OCI-LY1 (cell line): ENCODE measurements around the gene NKX2-3.

ENCODE experiments used
- H2AFZ ChIP-seq: fragments of 200-600 bp; sonication (generic), shearing (Covaris generic); 2 replicates; pipeline ENCODE4 v1.6.0; 2014; ENCODE audit warnings: antibody characterized with exemption, mild to moderate bottlenecking, low read length
- H3F3A ChIP-seq: fragments of 200-600 bp; sonication (generic), shearing (Covaris generic); 2 replicates; pipeline ENCODE4 v1.6.0; 2014; ENCODE audit warnings: mild to moderate bottlenecking, antibody characterized with exemption, low read length, moderate library complexity; ENCODE audit not compliant: insufficient read depth
- H3K27ac ChIP-seq: fragments of 200-600 bp; sonication (generic); 2 replicates; pipeline ENCODE4 v1.5.1; 2014; ENCODE audit warnings: low read length, mixed run types, mild to moderate bottlenecking, low read depth; ENCODE audit not compliant: poor library complexity, severe bottlenecking
- H3K27me3 ChIP-seq: fragments of 200-600 bp; sonication (generic); 2 replicates; pipeline ENCODE4 v1.6.0; 2014; ENCODE audit warnings: antibody characterized with exemption, mild to moderate bottlenecking, low read length, moderate library complexity; ENCODE audit not compliant: insufficient read depth
- H3K36me3 ChIP-seq: fragments of 200-600 bp; sonication (generic); 2 replicates; pipeline ENCODE4 v1.6.1; 2014; ENCODE audit warnings: mild to moderate bottlenecking, antibody characterized with exemption, low read length, moderate library complexity, mixed read lengths; ENCODE audit not compliant: insufficient read depth
- H3K4me1 ChIP-seq: fragments of 200-600 bp; sonication (generic); 2 replicates; pipeline ENCODE4 v1.5.1; 2014; ENCODE audit warnings: mild to moderate bottlenecking, low read length, moderate library complexity; ENCODE audit not compliant: insufficient read depth, severe bottlenecking
- H3K4me2 ChIP-seq: fragments of 200-600 bp; sonication (generic), shearing (Covaris generic); 2 replicates; pipeline ENCODE4 v1.6.1; 2014; ENCODE audit warnings: low read length
- H3K4me3 ChIP-seq: fragments of 200-600 bp; sonication (generic); 2 replicates; pipeline ENCODE4 v1.5.1; 2014; ENCODE audit warnings: low read length, low read depth, mild to moderate bottlenecking, mixed read lengths; ENCODE audit not compliant: poor library complexity, severe bottlenecking
- H3K79me2 ChIP-seq: fragments of 200-600 bp; shearing (Covaris generic); 2 replicates; pipeline ENCODE4 v1.6.1; 2016; ENCODE audit warnings: mixed run types, low read length, mixed read lengths; ENCODE audit not compliant: insufficient read depth
- H3K9ac ChIP-seq: fragments of 200-600 bp; sonication (generic), shearing (Covaris generic); 2 replicates; pipeline ENCODE4 v1.6.1; 2014; ENCODE audit warnings: mild to moderate bottlenecking, low read length, mixed read lengths
- H3K9me2 ChIP-seq: fragments of 200-600 bp; sonication (generic), shearing (Covaris generic); 2 replicates; pipeline ENCODE4 v1.6.1; 2014; ENCODE audit warnings: low read depth, mild to moderate bottlenecking, low read length, mixed read lengths
- H3K9me3 ChIP-seq: fragments of 200-600 bp; shearing (Covaris generic); 2 replicates; pipeline ENCODE4 v1.6.1; 2014; ENCODE audit warnings: low read length, mixed read lengths
- H4K20me1 ChIP-seq: fragments of 200-600 bp; sonication (generic), shearing (Covaris generic); 2 replicates; pipeline ENCODE4 v1.6.0; 2016; ENCODE audit warnings: mild to moderate bottlenecking, low read length; ENCODE audit not compliant: insufficient read depth
- EZH2 ChIP-seq: fragments of 200-600 bp; sonication (generic), shearing (Covaris generic); IDR thresholded peaks from 2 replicates; pipeline ENCODE4 v1.8.0; 2017; ENCODE audit warnings: borderline replicate concordance, mixed run types, mild to moderate bottlenecking, antibody characterized with exemption, low read length, moderate library complexity, mixed read lengths
- TF ChIP-seq, protein P1 (sequence below): fragments of 200-600 bp; sonication (generic), shearing (Covaris generic); IDR thresholded peaks from 2 replicates; pipeline ENCODE4 v1.5.1; 2017; ENCODE audit warnings: mild to moderate bottlenecking, antibody characterized with exemption, low read length, moderate library complexity, mixed read lengths

NKX2-3 gene

DNA sequence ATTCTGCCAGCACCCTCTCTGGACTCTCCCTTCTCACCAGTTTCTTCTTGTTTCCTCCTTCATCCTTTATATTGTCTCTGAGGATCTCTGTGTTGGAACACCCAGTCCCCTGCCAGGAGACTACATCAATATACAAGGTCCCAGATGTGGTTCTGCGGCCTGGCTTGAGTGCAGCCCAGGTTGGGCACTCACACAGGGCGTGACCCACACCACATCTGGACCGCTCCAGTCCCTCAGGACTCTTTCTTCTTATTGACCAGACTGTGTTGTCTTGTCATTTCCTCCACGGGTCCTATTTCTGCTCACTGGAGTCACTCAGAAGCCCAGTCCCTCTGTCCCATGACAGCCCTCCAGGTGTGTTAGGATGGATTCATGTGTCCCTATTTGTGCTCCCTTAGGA, 26.0 kb downstream of the NKX2-3 start:
- no peak overlapping the region for H2AFZ ChIP-seq
- H3K27me3 ChIP-seq, result no peaks in the 10 kb centered on the region
- H3F3A ChIP-seq, result no peaks in the 10 kb centered on the region
- H3K79me2 ChIP-seq, result no peaks in the 10 kb centered on the region
- no peaks in the 10 kb centered on the region for H3K36me3 ChIP-seq
- H3K9me2 ChIP-seq, result no peaks in the 10 kb centered on the region
- H3K27ac ChIP-seq, result no peak overlapping the region
- no peak overlapping the region for H3K4me2 ChIP-seq
- no peaks in the 10 kb centered on the region for H3K4me1 ChIP-seq
- H3K9ac ChIP-seq, result no peak overlapping the region
- H3K9me3 ChIP-seq, result no peaks in the 10 kb centered on the region
- no peaks in the 10 kb centered on the region for H4K20me1 ChIP-seq
- TF ChIP-seq, protein P1, sequence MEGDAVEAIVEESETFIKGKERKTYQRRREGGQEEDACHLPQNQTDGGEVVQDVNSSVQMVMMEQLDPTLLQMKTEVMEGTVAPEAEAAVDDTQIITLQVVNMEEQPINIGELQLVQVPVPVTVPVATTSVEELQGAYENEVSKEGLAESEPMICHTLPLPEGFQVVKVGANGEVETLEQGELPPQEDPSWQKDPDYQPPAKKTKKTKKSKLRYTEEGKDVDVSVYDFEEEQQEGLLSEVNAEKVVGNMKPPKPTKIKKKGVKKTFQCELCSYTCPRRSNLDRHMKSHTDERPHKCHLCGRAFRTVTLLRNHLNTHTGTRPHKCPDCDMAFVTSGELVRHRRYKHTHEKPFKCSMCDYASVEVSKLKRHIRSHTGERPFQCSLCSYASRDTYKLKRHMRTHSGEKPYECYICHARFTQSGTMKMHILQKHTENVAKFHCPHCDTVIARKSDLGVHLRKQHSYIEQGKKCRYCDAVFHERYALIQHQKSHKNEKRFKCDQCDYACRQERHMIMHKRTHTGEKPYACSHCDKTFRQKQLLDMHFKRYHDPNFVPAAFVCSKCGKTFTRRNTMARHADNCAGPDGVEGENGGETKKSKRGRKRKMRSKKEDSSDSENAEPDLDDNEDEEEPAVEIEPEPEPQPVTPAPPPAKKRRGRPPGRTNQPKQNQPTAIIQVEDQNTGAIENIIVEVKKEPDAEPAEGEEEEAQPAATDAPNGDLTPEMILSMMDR, result no peak
- TF ChIP-seq EZH2, result no peak
- H3K4me3 ChIP-seq, result no peak overlapping the region

DNA sequence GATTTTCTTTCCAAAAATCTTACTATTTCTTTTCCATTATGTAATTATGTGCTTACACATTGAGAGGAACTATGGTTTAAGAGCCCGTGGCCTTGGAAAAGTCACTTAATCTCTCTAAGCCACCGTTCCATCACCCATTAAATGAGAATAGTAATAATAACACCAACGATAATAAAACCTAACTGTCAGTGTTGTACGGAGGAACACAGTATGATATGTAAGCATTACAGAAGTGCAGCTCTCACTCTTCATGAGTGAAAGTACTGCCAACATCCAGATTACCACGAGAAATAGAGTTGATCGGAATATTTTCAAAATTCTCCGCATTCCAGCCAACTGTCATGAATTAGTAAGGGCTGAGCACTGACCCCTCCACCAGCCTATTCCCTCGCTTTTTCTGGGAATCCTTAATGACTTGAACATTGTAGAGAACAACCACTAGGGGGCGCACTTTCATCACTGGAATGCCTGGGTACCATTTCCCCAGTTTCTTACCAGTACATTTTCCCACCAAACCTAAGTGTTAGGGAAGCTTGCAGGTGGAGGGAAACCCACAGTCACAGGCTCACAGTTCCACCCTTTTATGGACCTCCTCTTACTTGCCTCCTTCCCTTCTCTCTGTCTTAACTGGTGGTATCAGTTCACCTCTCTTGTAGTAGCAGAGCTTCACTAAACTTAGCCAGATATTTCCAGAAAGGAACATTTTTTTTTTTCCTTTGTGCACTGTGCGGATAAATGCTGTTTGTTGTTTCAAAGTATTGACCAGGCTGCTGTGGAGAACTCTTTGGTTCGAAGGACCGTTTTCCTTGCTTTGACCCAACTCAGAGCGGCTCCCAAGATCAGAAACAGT, 27.8 kb downstream of the NKX2-3 start:
- H3K4me2 ChIP-seq, result no peak overlapping the region

DNA sequence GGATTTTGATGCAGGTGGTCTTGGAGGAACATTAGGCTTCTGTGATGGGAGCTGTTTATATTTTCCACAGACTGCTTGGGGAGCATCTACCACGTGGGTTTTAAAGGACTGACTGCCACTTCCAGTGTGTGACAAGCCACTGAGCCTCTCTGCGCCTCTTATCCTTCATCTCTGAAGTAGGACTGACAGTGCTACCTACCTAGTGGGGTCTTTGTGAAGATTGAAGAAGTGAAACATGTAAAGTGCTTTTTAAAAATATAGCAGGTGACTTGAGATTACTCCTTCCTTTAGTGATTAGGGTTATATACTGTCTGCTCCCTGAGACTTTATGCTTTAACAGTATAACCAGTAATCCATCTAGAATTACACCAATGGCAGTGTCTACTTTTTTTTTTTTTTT, 29.9 kb downstream of the NKX2-3 start:
- Histone ChIP-seq H3K79me2 (no peaks in the 10 kb centered on the region), H3K9ac (no peak overlapping the region), H3K9me3 (no peaks in the 10 kb centered on the region), H3K27ac (no peak overlapping the region), H4K20me1 (no peaks in the 10 kb centered on the region), H3K4me1 (no peaks in the 10 kb centered on the region), H3K9me2 (no peaks in the 10 kb centered on the region), H3K4me2 (no peak overlapping the region), H2AFZ (no peak overlapping the region), H3K27me3 (no peaks in the 10 kb centered on the region), H3F3A (no peaks in the 10 kb centered on the region), H3K36me3 (no peaks in the 10 kb centered on the region), H3K4me3 (no peak overlapping the region)
- TF ChIP-seq, protein P1, result no peak
- no peak for TF ChIP-seq EZH2

More for the DNA sequence above, 27.8 kb downstream of the NKX2-3 start:
- no peaks in the 10 kb centered on the region for H3K9me3 ChIP-seq
- no peaks in the 10 kb centered on the region for H3F3A ChIP-seq
- no peak overlapping the region for H2AFZ ChIP-seq
- H3K4me1 ChIP-seq, result no peaks in the 10 kb centered on the region
- H4K20me1 ChIP-seq, result no peaks in the 10 kb centered on the region
- H3K36me3 ChIP-seq, result no peaks in the 10 kb centered on the region
- no peaks in the 10 kb centered on the region for H3K9me2 ChIP-seq
- H3K4me3 ChIP-seq, result no peak overlapping the region
- H3K79me2 ChIP-seq, result no peaks in the 10 kb centered on the region
- no peaks in the 10 kb centered on the region for H3K27me3 ChIP-seq
- no peak overlapping the region for H3K9ac ChIP-seq
- no peak overlapping the region for H3K27ac ChIP-seq
- TF ChIP-seq, protein P1, result peak; percentile 57; the same call in 1 of the 2 replicates
- TF ChIP-seq EZH2, result no peak
